GM12878 (cell line): ENCODE results near the gene TKTL1. TPM values are rescaled to one million over a fixed set of nuclear protein-coding genes. Genes with fewer than 3 reads are reported as not detected.

ENCODE experiments used
- ATAC-seq: fragments of 200-7000 bp; cut with Tn5 transposase; 3 replicates; pipeline ENCODE4 v1.9.1; 2020; ENCODE audit warnings: mild to moderate bottlenecking, moderate library complexity
- BruUV-seq: library from RNA; stranded (reverse); fragments of 400-500 nt; replicated peaks from 2 replicates; lab custom pipeline; 2021; lab: Mats Ljungman, UMichigan
- CTCF ChIA-PET: fragments of 300-600 bp; sonication (Branson Sonifier 250); formaldehyde crosslinking; extraction: SDS; loops from one replicate; lab custom pipeline; 2021; ENCODE audit warnings: inconsistent platforms; lab: Yijun Ruan, JAX
- POLR2A ChIA-PET: fragments of 350-600 bp; formaldehyde crosslinking; extraction: SDS; loops from one replicate; lab custom pipeline; 2021; ENCODE audit warnings: inconsistent platforms; lab: Charles Lee
- RAD21 ChIA-PET: fragments of 300-600 bp; sonication (Branson Sonifier 250); formaldehyde crosslinking; loops from one replicate; lab custom pipeline; 2023; ENCODE audit warnings: antibody characterized with exemption; ENCODE audit not compliant: unreplicated experiment; lab: Charles Lee
- SMC1A ChIA-PET: fragments of 300-600 bp; sonication (Branson Sonifier 250); formaldehyde crosslinking; loops from one replicate; lab custom pipeline; 2023; ENCODE audit not compliant: unreplicated experiment, uncharacterized antibody; lab: Charles Lee
- DNase-seq: peaks from one replicate; pipeline ENCODE4 v3.0.0-alpha.2; 2011; ENCODE audit warnings: low read depth, low spot score
- FAIRE-seq: peaks from 3 replicates; lab custom pipeline; 2011; peaks lifted over from hg19 to GRCh38; lab: Jason Lieb, UNC
- H2AFZ ChIP-seq: 2 replicates; pipeline ENCODE4 v1.6.0; 2011; ENCODE audit warnings: low read depth, low read length, control low read depth; ENCODE audit not compliant: control insufficient read depth
- H3K27ac ChIP-seq: 2 replicates; pipeline ENCODE4 v1.5.1; 2011; ENCODE audit warnings: control low read depth; ENCODE audit not compliant: control insufficient read depth, insufficient read depth
- H3K27me3 ChIP-seq, 2 experiments: replicated peaks in 1 of 2; 2 replicates each; pipeline versions ENCODE4 v1.6.0 to v1.6.1; 2011; ENCODE audit warnings: low read length in 1 of 2; ENCODE audit not compliant: control insufficient read depth in 2 of 2, insufficient read depth in 2 of 2
- H3K36me3 ChIP-seq, 2 experiments: 2 replicates each; pipeline ENCODE4 v1.5.1; 2011; ENCODE audit warnings: low read length in 1 of 2; ENCODE audit not compliant: control insufficient read depth in 2 of 2, insufficient read depth in 2 of 2
- H3K4me1 ChIP-seq: 2 replicates; pipeline ENCODE4 v1.6.1; 2011; ENCODE audit warnings: mild to moderate bottlenecking, low read length, moderate library complexity, mixed read lengths; ENCODE audit not compliant: control insufficient read depth, insufficient read depth
- H3K4me2 ChIP-seq: 2 replicates; pipeline ENCODE4 v1.6.0; 2011; ENCODE audit warnings: control low read depth; ENCODE audit not compliant: control insufficient read depth, insufficient read depth
- H3K4me3 ChIP-seq: fragments of 200-600 bp; sonication (generic); 2 replicates; pipeline ENCODE4 v1.5.1; 2016
- H3K79me2 ChIP-seq: 2 replicates; pipeline ENCODE4 v1.6.0; 2011; ENCODE audit warnings: low read length; ENCODE audit not compliant: control insufficient read depth, insufficient read depth
- H3K9ac ChIP-seq: 2 replicates; pipeline ENCODE4 v1.8.0; 2011; ENCODE audit warnings: low read length, control low read depth, mixed read lengths; ENCODE audit not compliant: control insufficient read depth, insufficient read depth
- H3K9me3 ChIP-seq: replicated peaks from 3 replicates; pipeline ENCODE4 v1.5.1; 2011; ENCODE audit warnings: mild to moderate bottlenecking, low read length; ENCODE audit not compliant: control insufficient read depth, insufficient read depth
- H4K20me1 ChIP-seq: 2 replicates; pipeline ENCODE4 v1.6.0; 2011; ENCODE audit not compliant: control insufficient read depth, insufficient read depth
- ASH2L ChIP-seq: fragments of 300-600, 200-600 bp; sonication (generic); IDR thresholded peaks from 2 replicates; pipeline ENCODE4 v1.6.1; 2017; ENCODE audit warnings: low read depth, mild to moderate bottlenecking, borderline replicate concordance
- ETV6 ChIP-seq, 2 experiments: fragments of 450-650 bp in 1 of 2; IDR thresholded peaks in 1 of 2; conservative IDR thresholded peaks in 1 of 2; 2 replicates each; pipeline ENCODE4 v1.6.1; 2014; ENCODE audit warnings: antibody characterized with exemption in 1 of 2, borderline replicate concordance in 1 of 2, low read depth in 1 of 2, mild to moderate bottlenecking in 1 of 2, moderate library complexity in 1 of 2
- EZH2 ChIP-seq: IDR thresholded peaks from 2 replicates; pipeline ENCODE4 v1.6.1; 2012; ENCODE audit warnings: low read depth, mild to moderate bottlenecking, control low read depth, inconsistent platforms, low read length, borderline replicate concordance; ENCODE audit not compliant: control insufficient read depth
- JUND ChIP-seq: IDR thresholded peaks from 2 replicates; pipeline ENCODE4 v1.6.1; 2012; ENCODE audit warnings: low read depth, mild to moderate bottlenecking, low read length, improper control_type of control experiment, moderate library complexity
- RUNX3 ChIP-seq: IDR thresholded peaks from 2 replicates; pipeline ENCODE4 v1.6.1; 2012; ENCODE audit warnings: low read length, inconsistent platforms
- SMC3 ChIP-seq: IDR thresholded peaks from 2 replicates; pipeline ENCODE4 v1.6.1; 2011; ENCODE audit warnings: low read length, improper control_type of control experiment, borderline replicate concordance
- TCF3 ChIP-seq: IDR thresholded peaks from 2 replicates; pipeline ENCODE4 v1.6.1; 2012; ENCODE audit warnings: low read depth, mild to moderate bottlenecking, low read length, borderline replicate concordance; ENCODE audit not compliant: insufficient read depth
- WGBS: methylation state at CpG from one replicate; pipeline ENCODE4 v1.1.6; 2016; ENCODE audit warnings: low lambda C conversion rate; ENCODE audit not compliant: insufficient replicate concordance, insufficient coverage; ENCODE audit errors: missing lambda C conversion rate; 5-methylcytosine and 5-hydroxymethylcytosine counted together
- in situ Hi-C: fragments of 300-500 bp; cut with MboI; formaldehyde crosslinking; loops from 9 replicates; pipeline ENCODE4 v1.14.3; 2018; ENCODE audit warnings: mixed read lengths
- intact Hi-C: fragments of 100-400 bp; cut with micrococcal nuclease; formaldehyde crosslinking; loops from one replicate; pipeline ENCODE4 v1.14.2; 2022; ENCODE audit not compliant: unreplicated experiment
- polyA plus RNA-seq, 11 experiments: library from polyadenylated mRNA; depleted of rRNA in 4 of 11; unstranded in 6 of 11; stranded (reverse) in 5 of 11; fragments of >200 nt; fragmentation: Nextera tagmentation in 4 of 11; fragmentation: Illumina TruSeq in 1 of 11; extraction: Ambion mirVana in 4 of 11; extraction: Trizol in 1 of 11; gene quantifications; 1 replicate in 1 of 11; 2 replicates in 10 of 11; pipeline versions ENCODE4 v1.2.1 to v1.2.3, GENCODE V29; 2011 to 2016; ENCODE audit warnings: inconsistent platforms in 2 of 11, missing spikeins in 2 of 11, low read depth in 1 of 11
- total RNA-seq, 4 experiments: library from RNA; depleted of rRNA in 3 of 4; stranded (reverse); fragments of >200 nt in 3 of 4; fragmentation: Illumina TruSeq in 1 of 4; extraction: Trizol in 1 of 4; gene quantifications; 2 replicates each; pipeline versions ENCODE4 v1.2.1 to v1.2.3, GENCODE V29; 2013 to 2021
- TF ChIP-seq, protein P1 (sequence below): IDR thresholded peaks from 2 replicates; pipeline ENCODE4 v1.6.1; 2011; ENCODE audit warnings: borderline replicate concordance, low read depth, mild to moderate bottlenecking, moderate library complexity, low read length; ENCODE audit not compliant: insufficient read depth, poor library complexity, severe bottlenecking
- TF ChIP-seq, protein P2 (sequence below): IDR thresholded peaks from 2 replicates; pipeline ENCODE4 v1.6.1; 2012; ENCODE audit warnings: low read depth, low read length, improper control_type of control experiment
- TF ChIP-seq, protein P3 (sequence below): IDR thresholded peaks from 2 replicates; pipeline ENCODE4 v1.6.1; 2011; ENCODE audit warnings: low read depth, mild to moderate bottlenecking, low read length, moderate library complexity, borderline replicate concordance; ENCODE audit errors: extremely low read depth
- TF ChIP-seq, protein P4 (sequence below): fragments of 450-650 bp; formaldehyde crosslinking; IDR thresholded peaks from 2 replicates; pipeline ENCODE4 v1.5.0; 2022; ENCODE audit warnings: mild to moderate bottlenecking, missing genetic modification characterization

The TKTL1 gene
- total and polyA plus RNA-seq, 10 of the 15 experiments (the other 5 are each of a cell fraction or from before 2014, with no cell fraction given): 0.01 to 0.07 TPM; not detected in 8

DNA sequence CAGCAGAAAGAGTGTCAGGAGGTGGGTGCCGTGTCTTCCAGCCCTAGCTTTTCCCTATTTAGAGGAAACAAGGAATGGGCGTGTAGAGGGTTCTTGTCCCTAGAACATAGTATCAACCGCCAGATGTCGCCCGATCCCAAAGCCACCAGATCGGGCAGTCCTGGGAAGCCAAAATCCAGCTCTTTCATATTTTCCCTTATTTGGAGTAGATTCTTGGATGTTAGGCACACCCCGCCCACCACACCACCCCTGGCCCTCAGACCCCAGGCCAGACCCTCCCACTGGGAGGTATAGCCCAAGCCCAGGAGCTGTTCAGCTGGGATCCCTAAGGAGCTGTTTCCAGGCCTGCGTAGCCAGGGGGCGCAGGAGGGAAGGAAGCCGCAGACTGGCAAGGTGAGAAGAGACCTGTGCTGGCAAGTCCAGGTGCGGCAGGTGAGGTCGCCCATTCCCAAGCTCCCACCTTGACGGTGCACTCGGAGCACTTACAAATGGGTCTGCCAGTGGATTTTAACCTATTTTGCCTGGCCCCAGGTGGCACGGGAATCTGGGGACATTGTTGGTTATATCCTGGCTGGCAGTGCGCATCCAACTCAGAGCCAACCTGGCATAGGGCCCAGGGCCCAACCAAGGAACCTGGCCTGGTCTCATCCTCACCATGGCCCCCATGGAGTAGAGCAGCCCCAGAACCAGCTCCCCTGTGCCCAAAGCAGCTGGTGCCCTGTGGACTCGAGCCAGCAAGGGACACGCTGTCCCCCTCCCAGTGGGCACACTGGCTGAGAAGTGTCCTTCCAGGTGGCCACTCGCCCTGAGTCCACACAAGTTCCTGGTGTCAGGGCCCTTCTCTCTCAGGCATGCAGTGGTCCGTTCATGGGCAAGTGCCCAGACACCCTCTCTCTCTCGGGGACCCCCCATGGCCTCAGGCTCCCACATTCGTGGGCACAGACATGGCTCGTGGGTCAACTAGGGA is 78.0 kb downstream of the TKTL1 start:
- Histone ChIP-seq H3K79me2 (peaks cover 25% of the 10 kb centered on the region), H3K4me1 (peaks cover 11% of the 10 kb centered on the region), H3K27ac (peak overlapping the region; percentile 58), H4K20me1 (no peaks in the 10 kb centered on the region), H3K36me3 (no peaks in the 10 kb centered on the region), H3K27me3 (no peaks in the 10 kb centered on the region), H3K4me3 (peak overlapping the region; percentile 61; the same call in 1 of the 2 replicates), H3K9me3 (no peaks in the 10 kb centered on the region; the same call in 2 of the 3 replicates), H3K9ac (peak overlapping the region; percentile 2; the same call in 1 of the 2 replicates), H3K4me2 (peak overlapping the region; percentile 45), H2AFZ (peak overlapping the region; percentile 41; the same call in 1 of the 2 replicates)
- CTCF ChIA-PET: interaction anchor here (0.6 to 2.0 kb wide), 26 partner anchors 9 to 407 kb away, joined by 3 to 21 read pairs (median 4); partner anchors contain the start of genes ATP6AP1, IKBKG and RPL10
- intact Hi-C loops (loop anchor here (2.0 to 10.0 kb wide), 3 partner anchors 51 to 446 kb away; partner anchors contain the start of genes ARHGAP4 and ATP6AP1), in situ Hi-C loops (loop anchor here (5.0 kb wide), 1 partner anchor 441 kb away; no protein-coding TSS in a partner anchor)
- RAD21 ChIA-PET: interaction anchor here (0.6 to 2.4 kb wide), 10 partner anchors 8 to 163 kb away, joined by 3 to 12 read pairs (median 4); partner anchors contain the start of genes ATP6AP1 and SLC10A3
- FAIRE-seq (no peak), DNase-seq (peak; percentile 5), ATAC-seq (no peak)
- SMC1A ChIA-PET: interaction anchor here (0.9 to 2.0 kb wide), 8 partner anchors 9 to 163 kb away, joined by 3 to 10 read pairs (median 4); partner anchors contain the start of gene RPL10
- 47% methylated on average over 23 of the region's 23 CpGs for WGBS
- POLR2A ChIA-PET: interaction anchor here (0.6 to 1.8 kb wide), 9 partner anchors 10 to 161 kb away, joined by 3 to 7 read pairs (median 5); partner anchors contain the start of genes ATP6AP1, RPL10 and SLC10A3
- BruUV-seq: no TSS peak
- no peak for TF ChIP-seq EZH2
- TF ChIP-seq ASH2L: no peak
- TF ChIP-seq, protein P1, sequence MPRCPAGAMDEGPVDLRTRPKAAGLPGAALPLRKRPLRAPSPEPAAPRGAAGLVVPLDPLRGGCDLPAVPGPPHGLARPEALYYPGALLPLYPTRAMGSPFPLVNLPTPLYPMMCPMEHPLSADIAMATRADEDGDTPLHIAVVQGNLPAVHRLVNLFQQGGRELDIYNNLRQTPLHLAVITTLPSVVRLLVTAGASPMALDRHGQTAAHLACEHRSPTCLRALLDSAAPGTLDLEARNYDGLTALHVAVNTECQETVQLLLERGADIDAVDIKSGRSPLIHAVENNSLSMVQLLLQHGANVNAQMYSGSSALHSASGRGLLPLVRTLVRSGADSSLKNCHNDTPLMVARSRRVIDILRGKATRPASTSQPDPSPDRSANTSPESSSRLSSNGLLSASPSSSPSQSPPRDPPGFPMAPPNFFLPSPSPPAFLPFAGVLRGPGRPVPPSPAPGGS: no peak
- no peak for TF ChIP-seq JUND
- no peak for TF ChIP-seq TCF3
- TF ChIP-seq, protein P2, sequence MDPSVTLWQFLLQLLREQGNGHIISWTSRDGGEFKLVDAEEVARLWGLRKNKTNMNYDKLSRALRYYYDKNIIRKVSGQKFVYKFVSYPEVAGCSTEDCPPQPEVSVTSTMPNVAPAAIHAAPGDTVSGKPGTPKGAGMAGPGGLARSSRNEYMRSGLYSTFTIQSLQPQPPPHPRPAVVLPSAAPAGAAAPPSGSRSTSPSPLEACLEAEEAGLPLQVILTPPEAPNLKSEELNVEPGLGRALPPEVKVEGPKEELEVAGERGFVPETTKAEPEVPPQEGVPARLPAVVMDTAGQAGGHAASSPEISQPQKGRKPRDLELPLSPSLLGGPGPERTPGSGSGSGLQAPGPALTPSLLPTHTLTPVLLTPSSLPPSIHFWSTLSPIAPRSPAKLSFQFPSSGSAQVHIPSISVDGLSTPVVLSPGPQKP: no peak
- TF ChIP-seq, protein P3, sequence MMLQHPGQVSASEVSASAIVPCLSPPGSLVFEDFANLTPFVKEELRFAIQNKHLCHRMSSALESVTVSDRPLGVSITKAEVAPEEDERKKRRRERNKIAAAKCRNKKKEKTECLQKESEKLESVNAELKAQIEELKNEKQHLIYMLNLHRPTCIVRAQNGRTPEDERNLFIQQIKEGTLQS: no peak
- peak; percentile 22; the same call in 1 of the 2 replicates for TF ChIP-seq SMC3
- TF ChIP-seq, protein P4, sequence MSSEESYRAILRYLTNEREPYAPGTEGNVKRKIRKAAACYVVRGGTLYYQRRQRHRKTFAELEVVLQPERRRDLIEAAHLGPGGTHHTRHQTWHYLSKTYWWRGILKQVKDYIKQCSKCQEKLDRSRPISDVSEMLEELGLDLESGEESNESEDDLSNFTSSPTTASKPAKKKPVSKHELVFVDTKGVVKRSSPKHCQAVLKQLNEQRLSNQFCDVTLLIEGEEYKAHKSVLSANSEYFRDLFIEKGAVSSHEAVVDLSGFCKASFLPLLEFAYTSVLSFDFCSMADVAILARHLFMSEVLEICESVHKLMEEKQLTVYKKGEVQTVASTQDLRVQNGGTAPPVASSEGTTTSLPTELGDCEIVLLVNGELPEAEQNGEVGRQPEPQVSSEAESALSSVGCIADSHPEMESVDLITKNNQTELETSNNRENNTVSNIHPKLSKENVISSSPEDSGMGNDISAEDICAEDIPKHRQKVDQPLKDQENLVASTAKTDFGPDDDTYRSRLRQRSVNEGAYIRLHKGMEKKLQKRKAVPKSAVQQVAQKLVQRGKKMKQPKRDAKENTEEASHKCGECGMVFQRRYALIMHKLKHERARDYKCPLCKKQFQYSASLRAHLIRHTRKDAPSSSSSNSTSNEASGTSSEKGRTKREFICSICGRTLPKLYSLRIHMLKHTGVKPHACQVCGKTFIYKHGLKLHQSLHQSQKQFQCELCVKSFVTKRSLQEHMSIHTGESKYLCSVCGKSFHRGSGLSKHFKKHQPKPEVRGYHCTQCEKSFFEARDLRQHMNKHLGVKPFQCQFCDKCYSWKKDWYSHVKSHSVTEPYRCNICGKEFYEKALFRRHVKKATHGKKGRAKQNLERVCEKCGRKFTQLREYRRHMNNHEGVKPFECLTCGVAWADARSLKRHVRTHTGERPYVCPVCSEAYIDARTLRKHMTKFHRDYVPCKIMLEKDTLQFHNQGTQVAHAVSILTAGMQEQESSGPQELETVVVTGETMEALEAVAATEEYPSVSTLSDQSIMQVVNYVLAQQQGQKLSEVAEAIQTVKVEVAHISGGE (CRISPR knock-in tag): no peak
- no peak for TF ChIP-seq ETV6 (conservative IDR thresholded peaks at IDR 0.05 in 1 of 2, IDR thresholded peaks at IDR 0.05 in 1 of 2; ENCODE audit: borderline replicate concordance in 1 of 2, low read depth in 1 of 2)
- peak; percentile 55 for TF ChIP-seq RUNX3
